GM23338 (cell line): ENCODE data around the gene FLNC. TPM values are rescaled to one million over a fixed set of nuclear protein-coding genes. Genes with fewer than 3 reads are reported as not detected.

Source experiments
- ATAC-seq: fragments of 200-7000 bp; cut with Tn5 transposase; 3 replicates; pipeline ENCODE4 v1.9.1; 2020
- DNase-seq: peaks from one replicate; pipeline ENCODE4 v3.0.0-alpha.2; 2015; ENCODE audit warnings: low spot score
- H2AFZ ChIP-seq: fragments of 200-600 bp; sonication (generic); 2 replicates; pipeline ENCODE4 v1.8.0; 2016; ENCODE audit warnings: antibody characterized with exemption, mild to moderate bottlenecking, moderate library complexity
- H3F3A ChIP-seq: fragments of 200-600 bp; sonication (generic); replicated peaks from 2 replicates; pipeline ENCODE4 v1.8.0; 2017; ENCODE audit warnings: antibody characterized with exemption, mixed run types, low read depth
- H3K27ac ChIP-seq: fragments of 200-600 bp; sonication (generic); 2 replicates; pipeline ENCODE4 v1.6.1; 2016; ENCODE audit warnings: low read depth
- H3K27me3 ChIP-seq: fragments of 200-600 bp; sonication (generic); 2 replicates; pipeline ENCODE4 v1.8.0; 2016; ENCODE audit warnings: mild to moderate bottlenecking, mixed run types, moderate library complexity; ENCODE audit not compliant: insufficient read depth
- H3K36me3 ChIP-seq: fragments of 200-600 bp; sonication (generic); 2 replicates; pipeline ENCODE4 v1.8.0; 2016; ENCODE audit warnings: mild to moderate bottlenecking; ENCODE audit not compliant: insufficient read depth
- H3K4me1 ChIP-seq: fragments of 200-600 bp; sonication (generic); 2 replicates; pipeline ENCODE4 v1.8.0; 2016; ENCODE audit warnings: mild to moderate bottlenecking, moderate library complexity; ENCODE audit not compliant: insufficient read depth
- H3K4me2 ChIP-seq: fragments of 200-600 bp; sonication (generic); 2 replicates; pipeline ENCODE4 v1.7.1; 2017; ENCODE audit warnings: mixed run types
- H3K4me3 ChIP-seq: fragments of 200-600 bp; sonication (generic); 2 replicates; pipeline ENCODE4 v1.6.1; 2016; ENCODE audit warnings: mixed run types
- H3K79me2 ChIP-seq: fragments of 200-600 bp; sonication (generic); replicated peaks from 2 replicates; pipeline ENCODE4 v1.8.0; 2017; ENCODE audit warnings: mild to moderate bottlenecking; ENCODE audit not compliant: insufficient read depth
- H3K9me2 ChIP-seq: fragments of 200-600 bp; sonication (generic); 2 replicates; pipeline ENCODE4 v1.8.0; 2017; ENCODE audit not compliant: insufficient read depth
- H4K20me1 ChIP-seq: fragments of 200-600 bp; sonication (generic); replicated peaks from 2 replicates; pipeline ENCODE4 v1.8.0; 2017; ENCODE audit warnings: mild to moderate bottlenecking; ENCODE audit not compliant: insufficient read depth
- H3K27ac Mint-ChIP-seq: 2 replicates; pipeline ENCODE4 v1.8.0; 2020; ENCODE audit warnings: inconsistent platforms, mild to moderate bottlenecking, moderate library complexity, mixed read lengths
- H3K27me3 Mint-ChIP-seq: 3 replicates; pipeline ENCODE4 v1.8.0; 2022; ENCODE audit warnings: low read depth, mild to moderate bottlenecking, moderate library complexity, mixed read lengths, inconsistent platforms; ENCODE audit not compliant: insufficient read depth, poor library complexity
- H3K36me3 Mint-ChIP-seq: 3 replicates; pipeline ENCODE4 v1.8.0; 2021; ENCODE audit warnings: low read depth, mild to moderate bottlenecking, inconsistent platforms, moderate library complexity, mixed read lengths
- H3K4me1 Mint-ChIP-seq: 3 replicates; pipeline ENCODE4 v1.8.0; 2020; ENCODE audit warnings: mild to moderate bottlenecking, inconsistent platforms, mixed read lengths
- H3K4me3 Mint-ChIP-seq: 3 replicates; pipeline ENCODE4 v1.8.0; 2021; ENCODE audit warnings: moderate library complexity, mild to moderate bottlenecking, inconsistent platforms, mixed read lengths
- H3K9me3 Mint-ChIP-seq: 3 replicates; pipeline ENCODE4 v1.8.0; 2020; ENCODE audit warnings: moderate library complexity, mild to moderate bottlenecking, inconsistent platforms, mixed read lengths
- CTCF ChIP-seq, 2 experiments: fragments of 200-600 bp in 1 of 2; sonication (generic) in 1 of 2; conservative IDR thresholded peaks; 2 replicates each; pipeline versions ENCODE4 v1.5.1 to v1.6.1; 2016 to 2017; ENCODE audit warnings: antibody characterized with exemption in 2 of 2, low read depth in 2 of 2, mild to moderate bottlenecking in 2 of 2, moderate library complexity in 1 of 2
- ETS1 ChIP-seq: IDR thresholded peaks from 2 replicates; pipeline ENCODE4 v1.6.1; 2016; ENCODE audit warnings: antibody characterized with exemption
- EZH2 ChIP-seq: fragments of 200-600 bp; sonication (generic); IDR thresholded peaks from one replicate; pipeline ENCODE4 v1.8.0; 2017; ENCODE audit warnings: antibody characterized with exemption, mild to moderate bottlenecking, low read depth; ENCODE audit not compliant: unreplicated experiment
- EZH2phosphoT487 ChIP-seq: fragments of 200-600 bp; sonication (generic); IDR thresholded peaks from one replicate; pipeline ENCODE4 v1.8.1; 2018; ENCODE audit warnings: antibody characterized with exemption; ENCODE audit not compliant: unreplicated experiment
- JUNB ChIP-seq: IDR thresholded peaks from one replicate; pipeline ENCODE4 v1.6.1; 2016; ENCODE audit warnings: antibody characterized with exemption; ENCODE audit not compliant: unreplicated experiment
- NANOG ChIP-seq: IDR thresholded peaks from 2 replicates; pipeline ENCODE4 v1.6.1; 2016; ENCODE audit warnings: antibody characterized with exemption, borderline replicate concordance
- POLR2AphosphoS5 ChIP-seq: IDR thresholded peaks from 2 replicates; pipeline ENCODE4 v1.6.1; 2016; ENCODE audit warnings: antibody characterized with exemption, low read depth
- STAT1 ChIP-seq: IDR thresholded peaks from one replicate; pipeline ENCODE4 v1.6.1; 2016; ENCODE audit warnings: antibody characterized with exemption; ENCODE audit not compliant: unreplicated experiment
- ZNF114 ChIP-seq: fragments of 250-450 bp; sonication (Bioruptor Pico); IDR thresholded peaks from 2 replicates; pipeline ENCODE4 v1.5.0; 2020; ENCODE audit warnings: mild to moderate bottlenecking, moderate library complexity
- ZNF331 ChIP-seq: fragments of 250-450 bp; sonication (Bioruptor Pico); IDR thresholded peaks from 2 replicates; pipeline ENCODE4 v1.5.0; 2020; ENCODE audit warnings: low read depth, mild to moderate bottlenecking, moderate library complexity
- ZNF462 ChIP-seq: fragments of 250-450 bp; sonication (Bioruptor Pico); IDR thresholded peaks from 2 replicates; pipeline ENCODE4 v1.5.0; 2020; ENCODE audit warnings: mild to moderate bottlenecking, moderate library complexity
- polyA plus RNA-seq: library from polyadenylated mRNA; unstranded; fragments of >200 nt; fragmentation: Nextera tagmentation; extraction: Ambion mirVana; gene quantifications from 2 replicates; pipeline ENCODE4 v1.2.1, GENCODE V29; 2016
- total RNA-seq: library from RNA; depleted of rRNA; stranded (reverse); fragments of >200 nt; shearing (Covaris generic); gene quantifications from 2 replicates; pipeline ENCODE4 v1.2.3, GENCODE V29; 2014

The FLNC gene
- total and polyA plus RNA-seq, 2 experiments from 2014 or later = 0.65 to 11.8 TPM

GRCh38 chr7:128873234-128873633 lies 43.0 kb downstream of the FLNC start:
- no peak for TF ChIP-seq STAT1
- TF ChIP-seq ZNF331 (CRISPR knock-in tag) = no peak
- no peak for TF ChIP-seq ZNF462 (CRISPR knock-in tag)
- no peak for TF ChIP-seq NANOG
- no peak for TF ChIP-seq POLR2AphosphoS5
- no peak for TF ChIP-seq ZNF114
- TF ChIP-seq CTCF (conservative IDR thresholded peaks at IDR 0.05; ENCODE audit: low read depth in 2 of 2) = no peak
- TF ChIP-seq EZH2phosphoT487 = no peak
- no peak for TF ChIP-seq ETS1
- no peak for TF ChIP-seq EZH2
- no peak for TF ChIP-seq JUNB
- Histone ChIP-seq H3K27ac (no peak overlapping the region), H3K4me1 (peaks cover 10% of the 10 kb centered on the region), H3K79me2 (no peaks in the 10 kb centered on the region), H3K9me2 (no peaks in the 10 kb centered on the region), H2AFZ (no peak overlapping the region), H3K36me3 (no peaks in the 10 kb centered on the region), H3F3A (0 out of 2 replicates have a peak, but pooled peaks cover 4% of the 10 kb centered on the region), H4K20me1 (no peaks in the 10 kb centered on the region; the same call in 1 of the 2 replicates), H3K4me2 (no peak overlapping the region), H3K4me3 (no peak overlapping the region), H3K27me3 (peaks cover 41% of the 10 kb centered on the region)
- Mint-ChIP-seq H3K36me3 (no peaks in the 10 kb centered on the region; the same call in 2 of the 3 replicates), H3K27me3 (peaks cover 31% of the 10 kb centered on the region), H3K4me1 (peaks cover 15% of the 10 kb centered on the region), H3K9me3 (no peaks in the 10 kb centered on the region; the same call in 2 of the 3 replicates), H3K27ac (no peak overlapping the region), H3K4me3 (no peak overlapping the region)
- ATAC-seq = peak; percentile 1; the same call in 2 of the 3 replicates
- no peak for DNase-seq
